Endothelial cell of umbilical vein (primary cell): ENCODE data around the gene PARD3B. TPM values are rescaled to one million over a fixed set of nuclear protein-coding genes. Genes with fewer than 3 reads are reported as not detected.

ENCODE experiments used
- BruUV-seq: library from RNA; stranded (reverse); fragments of 400-500 nt; replicated peaks from 2 replicates; lab custom pipeline; 2021; lab: Mats Ljungman, UMichigan
- CTCF ChIA-PET: fragments of 300-600, 350-600 bp; sonication (Branson Sonifier 250); formaldehyde crosslinking; loops from one replicate; lab custom pipeline; 2021; ENCODE audit warnings: antibody characterized with exemption, inconsistent platforms; lab: Charles Lee
- POLR2A ChIA-PET: fragments of 300-600, 350-600 bp; sonication (Branson Sonifier 250); formaldehyde crosslinking; loops from one replicate; lab custom pipeline; 2021; ENCODE audit warnings: antibody characterized with exemption, inconsistent platforms; lab: Charles Lee
- DNase-seq: peaks from one replicate; pipeline ENCODE4 v3.0.0-alpha.2; 2011; ENCODE audit warnings: low read depth, low spot score
- FAIRE-seq: peaks from 2 replicates; lab custom pipeline; 2011; peaks lifted over from hg19 to GRCh38; lab: Jason Lieb, UNC
- H2AFZ ChIP-seq: 2 replicates; pipeline ENCODE4 v1.6.0; 2012; ENCODE audit warnings: low read depth, low read length, control low read depth, inconsistent platforms
- H3K27ac ChIP-seq: 2 replicates; pipeline ENCODE4 v1.5.1; 2011; ENCODE audit warnings: low read depth, mild to moderate bottlenecking, control low read depth, low read length, moderate library complexity; ENCODE audit not compliant: insufficient read depth
- H3K27me3 ChIP-seq, 2 experiments: 2 replicates each; pipeline versions ENCODE4 v1.6.0 to v1.6.1; 2011; ENCODE audit warnings: low read length in 2 of 2, mixed read lengths in 1 of 2; ENCODE audit not compliant: control insufficient read depth in 2 of 2, insufficient read depth in 2 of 2
- H3K36me3 ChIP-seq, 2 experiments: 2 replicates in 1 of 2; 3 replicates in 1 of 2; pipeline ENCODE4 v1.5.1; 2011; ENCODE audit warnings: low read length in 2 of 2, mild to moderate bottlenecking in 1 of 2, moderate library complexity in 1 of 2; ENCODE audit not compliant: control insufficient read depth in 2 of 2, insufficient read depth in 2 of 2; ENCODE audit errors: extremely low read depth in 1 of 2
- H3K4me1 ChIP-seq: 3 replicates; pipeline ENCODE4 v1.5.1; 2011; ENCODE audit warnings: mild to moderate bottlenecking, low read length; ENCODE audit not compliant: control insufficient read depth, insufficient read depth; ENCODE audit errors: extremely low read depth
- H3K4me2 ChIP-seq: 2 replicates; pipeline ENCODE4 v1.6.1; 2011; ENCODE audit warnings: low read length, control low read depth, mixed read lengths; ENCODE audit not compliant: insufficient read depth
- H3K4me3 ChIP-seq, 3 experiments: fragments of 200-600 bp in 1 of 3; sonication (generic), shearing (Covaris generic) in 1 of 3; replicated peaks in 1 of 3; 2 replicates each; pipeline ENCODE4 v1.5.1; 2011 to 2016; ENCODE audit warnings: control low read depth in 3 of 3, low read length in 3 of 3, mild to moderate bottlenecking in 2 of 3, inconsistent platforms in 1 of 3, low read depth in 1 of 3, moderate library complexity in 1 of 3; ENCODE audit not compliant: insufficient read depth in 1 of 3
- H3K79me2 ChIP-seq: 2 replicates; pipeline ENCODE4 v1.6.0; 2012; ENCODE audit warnings: low read length, inconsistent platforms; ENCODE audit not compliant: control insufficient read depth, insufficient read depth
- H3K9ac ChIP-seq: replicated peaks from 2 replicates; pipeline ENCODE3; 2011; ENCODE audit warnings: low read length, control low read depth; ENCODE audit not compliant: insufficient read depth; ENCODE audit errors: extremely low read depth
- H3K9me1 ChIP-seq: replicated peaks from 3 replicates; pipeline ENCODE4 v1.6.0; 2011; ENCODE audit warnings: mild to moderate bottlenecking, low read length; ENCODE audit not compliant: control insufficient read depth, insufficient read depth; ENCODE audit errors: extremely low read depth
- H3K9me3 ChIP-seq: replicated peaks from 2 replicates; pipeline ENCODE4 v1.5.1; 2012; ENCODE audit warnings: low read length, inconsistent platforms; ENCODE audit not compliant: control insufficient read depth, insufficient read depth
- H4K20me1 ChIP-seq: replicated peaks from 2 replicates; pipeline ENCODE3; 2011; ENCODE audit warnings: mild to moderate bottlenecking, low read length; ENCODE audit not compliant: control insufficient read depth, insufficient read depth; ENCODE audit errors: extremely low read depth
- EZH2 ChIP-seq: IDR thresholded peaks from 2 replicates; pipeline ENCODE4 v1.6.1; 2012; ENCODE audit warnings: borderline replicate concordance, low read depth, mild to moderate bottlenecking, moderate library complexity, low read length, inconsistent platforms; ENCODE audit not compliant: severe bottlenecking
- FOS ChIP-seq: IDR thresholded peaks from 2 replicates; pipeline ENCODE4 v1.6.1; 2011; ENCODE audit warnings: mild to moderate bottlenecking, low read length, moderate library complexity, borderline replicate concordance; ENCODE audit not compliant: insufficient read depth
- GATA2 ChIP-seq: IDR thresholded peaks from 2 replicates; pipeline ENCODE4 v1.7.0; 2011; ENCODE audit warnings: low read depth, mild to moderate bottlenecking, moderate library complexity, mixed read lengths, low read length; ENCODE audit not compliant: insufficient read length, insufficient read depth
- JUN ChIP-seq: IDR thresholded peaks from 2 replicates; pipeline ENCODE4 v1.6.1; 2011; ENCODE audit warnings: borderline replicate concordance, low read depth; ENCODE audit not compliant: insufficient read length, insufficient read depth
- MYC ChIP-seq: IDR thresholded peaks from one replicate; pipeline ENCODE4 v1.6.1; 2011; ENCODE audit warnings: mild to moderate bottlenecking, low read depth, low read length
- POLR2A ChIP-seq: IDR thresholded peaks from 2 replicates; pipeline ENCODE4 v1.6.1; 2012; ENCODE audit warnings: low read depth, mild to moderate bottlenecking, control low read depth, low read length
- POLR2AphosphoS5 ChIP-seq: IDR thresholded peaks from 2 replicates; pipeline ENCODE4 v1.6.1; 2012; ENCODE audit warnings: low read depth, mild to moderate bottlenecking, control low read depth, low read length, moderate library complexity; ENCODE audit not compliant: insufficient read depth
- dilution Hi-C: fragments of 300-500 bp; cut with MboI; formaldehyde crosslinking; loops from one replicate; pipeline ENCODE4 v1.15.0; 2019; ENCODE audit warnings: low sequenced_read_pairs; ENCODE audit not compliant: extremely low pct_ligation_motif_present
- intact Hi-C: fragments of 100-400 bp; cut with micrococcal nuclease; formaldehyde crosslinking; loops from one replicate; pipeline ENCODE4 v1.10.0; 2022
- polyA plus RNA-seq, 4 experiments: library from polyadenylated mRNA; depleted of rRNA in 3 of 4; stranded (reverse) in 3 of 4; unstranded in 1 of 4; fragments of >200 nt; gene quantifications; 2 replicates each; pipeline versions ENCODE4 v1.2.1 to v1.2.3, GENCODE V29; 2011 to 2012; ENCODE audit warnings: missing spikeins in 1 of 4
- total RNA-seq: library from RNA; stranded (reverse); gene quantifications from 2 replicates; pipeline ENCODE4 v1.2.3, GENCODE V29; 2021
- TF ChIP-seq, protein P1 (sequence below), 2 donors: IDR thresholded peaks; 1 replicate in 1 of 2; 2 replicates in 1 of 2; pipeline ENCODE4 v1.5.1; 2011; ENCODE audit warnings: low read length in 2 of 2, mild to moderate bottlenecking in 2 of 2, moderate library complexity in 2 of 2, control low read depth in 1 of 2, inconsistent platforms in 1 of 2, low read depth in 1 of 2; ENCODE audit not compliant: insufficient read depth in 1 of 2; ENCODE audit errors: extremely low read depth in 1 of 2
- TF ChIP-seq, protein P2 (sequence below): IDR thresholded peaks from 2 replicates; pipeline ENCODE4 v1.6.1; 2011; ENCODE audit not compliant: insufficient read depth, insufficient read length

The PARD3B gene
- total and polyA plus RNA-seq, 2 donors (not counting 3 experiments of a cell fraction or from before 2014, with no cell fraction given), result 2.2 to 30.9 TPM

DNA sequence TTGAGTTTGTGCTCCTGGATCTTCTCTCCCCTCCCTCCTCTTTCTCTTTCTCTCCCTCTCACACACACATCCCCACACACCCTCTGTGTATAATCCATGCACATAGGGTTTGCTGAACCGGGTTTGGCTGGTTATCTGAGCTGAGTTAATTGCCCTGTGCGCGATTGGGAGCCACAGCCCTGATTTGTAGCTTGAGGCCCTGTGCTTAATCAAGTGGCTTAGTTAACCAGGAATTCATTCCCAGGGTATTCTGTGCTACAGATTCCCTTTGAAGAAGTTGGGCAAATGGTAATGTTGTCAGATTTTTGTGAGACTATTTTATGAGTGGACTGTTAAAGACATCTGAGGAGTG, 6.2 kb downstream of the PARD3B start:
- BruUV-seq, result no TSS peak
- intact Hi-C loops, result no loop called here
- no peaks in the 10 kb centered on the region for H3K9me1 ChIP-seq
- no peaks in the 10 kb centered on the region for H3K36me3 ChIP-seq
- H3K27ac ChIP-seq, result no peak overlapping the region
- DNase-seq (no peak), FAIRE-seq (no peak)
- ChIA-PET CTCF (interaction anchor here (0.5 to 2.2 kb wide), 3 partner anchors 19 to 140 kb away, joined by 3 to 6 read pairs (median 5); no protein-coding TSS in a partner anchor), POLR2A (no interaction called here)
- no peak overlapping the region for H3K4me2 ChIP-seq
- H3K4me1 ChIP-seq, result peaks cover 8% of the 10 kb centered on the region
- no peaks in the 10 kb centered on the region for H3K27me3 ChIP-seq
- H3K79me2 ChIP-seq, result peaks cover 9% of the 10 kb centered on the region
- no peak overlapping the region for H3K9ac ChIP-seq
- no peaks in the 10 kb centered on the region for H4K20me1 ChIP-seq
- no peaks in the 10 kb centered on the region for H3K9me3 ChIP-seq
- no peak overlapping the region for H2AFZ ChIP-seq
- TF ChIP-seq, protein P1, sequence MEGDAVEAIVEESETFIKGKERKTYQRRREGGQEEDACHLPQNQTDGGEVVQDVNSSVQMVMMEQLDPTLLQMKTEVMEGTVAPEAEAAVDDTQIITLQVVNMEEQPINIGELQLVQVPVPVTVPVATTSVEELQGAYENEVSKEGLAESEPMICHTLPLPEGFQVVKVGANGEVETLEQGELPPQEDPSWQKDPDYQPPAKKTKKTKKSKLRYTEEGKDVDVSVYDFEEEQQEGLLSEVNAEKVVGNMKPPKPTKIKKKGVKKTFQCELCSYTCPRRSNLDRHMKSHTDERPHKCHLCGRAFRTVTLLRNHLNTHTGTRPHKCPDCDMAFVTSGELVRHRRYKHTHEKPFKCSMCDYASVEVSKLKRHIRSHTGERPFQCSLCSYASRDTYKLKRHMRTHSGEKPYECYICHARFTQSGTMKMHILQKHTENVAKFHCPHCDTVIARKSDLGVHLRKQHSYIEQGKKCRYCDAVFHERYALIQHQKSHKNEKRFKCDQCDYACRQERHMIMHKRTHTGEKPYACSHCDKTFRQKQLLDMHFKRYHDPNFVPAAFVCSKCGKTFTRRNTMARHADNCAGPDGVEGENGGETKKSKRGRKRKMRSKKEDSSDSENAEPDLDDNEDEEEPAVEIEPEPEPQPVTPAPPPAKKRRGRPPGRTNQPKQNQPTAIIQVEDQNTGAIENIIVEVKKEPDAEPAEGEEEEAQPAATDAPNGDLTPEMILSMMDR (IDR thresholded peaks at IDR 0.05; ENCODE audit: extremely low read depth in 1 of 2, insufficient read depth in 1 of 2, low read depth in 1 of 2, low read length in 2 of 2), result no peak
- TF ChIP-seq POLR2AphosphoS5, result no peak
- TF ChIP-seq GATA2, result no peak
- no peak for TF ChIP-seq JUN
- TF ChIP-seq POLR2A, result no peak
- no peak for TF ChIP-seq MYC
- TF ChIP-seq, protein P2, sequence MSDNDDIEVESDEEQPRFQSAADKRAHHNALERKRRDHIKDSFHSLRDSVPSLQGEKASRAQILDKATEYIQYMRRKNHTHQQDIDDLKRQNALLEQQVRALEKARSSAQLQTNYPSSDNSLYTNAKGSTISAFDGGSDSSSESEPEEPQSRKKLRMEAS, result no peak
- TF ChIP-seq EZH2, result no peak
- no peak for TF ChIP-seq FOS
- dilution Hi-C loops, result no loop called here
- no peak overlapping the region for H3K4me3 ChIP-seq
